Measurements from ENCODE around the gene KCNK7. TPM values are rescaled to one million over a fixed set of nuclear protein-coding genes. Genes with fewer than 3 reads are reported as not detected.
A peak's percentile ranks its signal among the peaks of the same experiment; 100 is the strongest.

Gene KCNK7
- total and polyA plus RNA-seq, 2 donors, result 0.66 to 3.8 TPM

- Histone ChIP-seq H3K4me3 (ENCODE audit: low read length in 2 of 2) (no peak overlapping the region), H3K9me3 (ENCODE audit: control insufficient read depth in 2 of 2, insufficient read depth in 1 of 2, low read length in 1 of 2) (no peaks in the 10 kb centered on the region), H3K4me1 (ENCODE audit: control insufficient read depth in 2 of 2, insufficient read depth in 2 of 2, low read length in 2 of 2) (peaks cover 11 to 12% of the 10 kb centered on the region in 2 donors), H3K27me3 (ENCODE audit: control insufficient read depth in 2 of 2, insufficient read depth in 1 of 2, low read length in 1 of 2) (no peaks in the 10 kb centered on the region), H3K27ac (ENCODE audit: low read depth in 1 of 2, low read length in 1 of 2) (no peak overlapping the region), H3K36me3 (ENCODE audit: control insufficient read depth in 2 of 2, insufficient read depth in 2 of 2, low read length in 1 of 2) (peaks cover 85 to 86% of the 10 kb centered on the region in 2 donors)
- 98% methylated on average over 19 of the region's 19 CpGs for WGBS
- DNase-seq (ENCODE audit: low read depth in 6 of 9, low spot score in 9 of 9), result no peak
Observed at GRCh38 chr11:65620666-65621065, 25.1 kb upstream of the KCNK7 start.

- DNase-seq (ENCODE audit: low read depth in 6 of 9, low spot score in 9 of 9), result no peak
- Histone ChIP-seq H3K4me3 (ENCODE audit: low read length in 2 of 2) (no peak overlapping the region), H3K36me3 (ENCODE audit: control insufficient read depth in 2 of 2, insufficient read depth in 2 of 2, low read length in 1 of 2) (peaks cover 73% of the 10 kb centered on the region in 2 donors), H3K27ac (ENCODE audit: low read depth in 1 of 2, low read length in 1 of 2) (no peak overlapping the region), H3K4me1 (ENCODE audit: control insufficient read depth in 2 of 2, insufficient read depth in 2 of 2, low read length in 2 of 2) (peaks cover 11 to 16% of the 10 kb centered on the region in 2 donors), H3K9me3 (ENCODE audit: control insufficient read depth in 2 of 2, insufficient read depth in 1 of 2, low read length in 1 of 2) (no peaks in the 10 kb centered on the region), H3K27me3 (ENCODE audit: control insufficient read depth in 2 of 2, insufficient read depth in 1 of 2, low read length in 1 of 2) (no peaks in the 10 kb centered on the region)
- WGBS, result 97% methylated on average over 29 of the region's 29 CpGs
Observed at GRCh38 chr11:65619281-65619928, 23.8 kb upstream of the KCNK7 start.

- Histone ChIP-seq H3K9me3 (ENCODE audit: control insufficient read depth in 2 of 2, insufficient read depth in 1 of 2, low read length in 1 of 2) (peaks cover 0 to 3% of the 10 kb centered on the region in 2 donors), H3K4me3 (ENCODE audit: low read length in 2 of 2) (no peak overlapping the region), H3K4me1 (ENCODE audit: control insufficient read depth in 2 of 2, insufficient read depth in 2 of 2, low read length in 2 of 2) (peaks cover 11 to 17% of the 10 kb centered on the region in 2 donors), H3K27me3 (ENCODE audit: control insufficient read depth in 2 of 2, insufficient read depth in 1 of 2, low read length in 1 of 2) (no peaks in the 10 kb centered on the region), H3K36me3 (ENCODE audit: control insufficient read depth in 2 of 2, insufficient read depth in 2 of 2, low read length in 1 of 2) (peaks cover 66 to 67% of the 10 kb centered on the region in 2 donors), H3K27ac (ENCODE audit: low read depth in 1 of 2, low read length in 1 of 2) (no peak overlapping the region)
- no peak for DNase-seq (ENCODE audit: low read depth in 6 of 9, low spot score in 9 of 9)
- WGBS, result 98% methylated on average over 14 of the region's 14 CpGs
Observed at GRCh38 chr11:65618763-65619162, 23.2 kb upstream of the KCNK7 start.

GRCh38 chr11:65617990-65618751 is 22.6 kb upstream of the KCNK7 start:
- H3K27ac ChIP-seq (ENCODE audit: low read depth in 1 of 2, low read length in 1 of 2), result no peak overlapping the region
- no peaks in the 10 kb centered on the region for H3K27me3 ChIP-seq (ENCODE audit: control insufficient read depth in 2 of 2, insufficient read depth in 1 of 2, low read length in 1 of 2)
- DNase-seq (ENCODE audit: low read depth in 6 of 9, low spot score in 9 of 9), result no peak
- H3K4me1 ChIP-seq (ENCODE audit: control insufficient read depth in 2 of 2, insufficient read depth in 2 of 2, low read length in 2 of 2), result peaks cover 14 to 22% of the 10 kb centered on the region in 2 donors
- peaks cover 0 to 3% of the 10 kb centered on the region in 2 donors for H3K9me3 ChIP-seq (ENCODE audit: control insufficient read depth in 2 of 2, insufficient read depth in 1 of 2, low read length in 1 of 2)
- peaks cover 60 to 61% of the 10 kb centered on the region in 2 donors for H3K36me3 ChIP-seq (ENCODE audit: control insufficient read depth in 2 of 2, insufficient read depth in 2 of 2, low read length in 1 of 2)
- 97% methylated on average over 33 of the region's 33 CpGs for WGBS
- H3K4me3 ChIP-seq (ENCODE audit: low read length in 2 of 2), result no peak overlapping the region

GRCh38 chr11:65617136-65617850 is 21.7 kb upstream of the KCNK7 start:
- Histone ChIP-seq H3K27ac (ENCODE audit: low read depth in 1 of 2, low read length in 1 of 2) (no peak overlapping the region), H3K4me1 (ENCODE audit: control insufficient read depth in 2 of 2, insufficient read depth in 2 of 2, low read length in 2 of 2) (peaks cover 23 to 31% of the 10 kb centered on the region in 2 donors), H3K9me3 (ENCODE audit: control insufficient read depth in 2 of 2, insufficient read depth in 1 of 2, low read length in 1 of 2) (peaks cover 0 to 3% of the 10 kb centered on the region in 2 donors), H3K27me3 (ENCODE audit: control insufficient read depth in 2 of 2, insufficient read depth in 1 of 2, low read length in 1 of 2) (no peaks in the 10 kb centered on the region), H3K36me3 (ENCODE audit: control insufficient read depth in 2 of 2, insufficient read depth in 2 of 2, low read length in 1 of 2) (peaks cover 62% of the 10 kb centered on the region in 2 donors), H3K4me3 (ENCODE audit: low read length in 2 of 2) (peak overlapping the region in 1 of 2 donors; percentile 86)
- DNase-seq (ENCODE audit: low read depth in 6 of 9, low spot score in 9 of 9), result no peak
- whole genome bisulfite sequencing, result 95% methylated on average over 17 of the region's 17 CpGs

- H3K36me3 ChIP-seq (ENCODE audit: control insufficient read depth in 2 of 2, insufficient read depth in 2 of 2, low read length in 1 of 2), result peaks cover 56 to 62% of the 10 kb centered on the region in 2 donors
- peaks cover 29 to 38% of the 10 kb centered on the region in 2 donors for H3K4me1 ChIP-seq (ENCODE audit: control insufficient read depth in 2 of 2, insufficient read depth in 2 of 2, low read length in 2 of 2)
- 82% methylated on average over 10 of the region's 10 CpGs for WGBS
- H3K4me3 ChIP-seq (ENCODE audit: low read length in 2 of 2), result peak overlapping the region; percentile 86 to 87
- no peaks in the 10 kb centered on the region for H3K27me3 ChIP-seq (ENCODE audit: control insufficient read depth in 2 of 2, insufficient read depth in 1 of 2, low read length in 1 of 2)
- H3K27ac ChIP-seq (ENCODE audit: low read depth in 1 of 2, low read length in 1 of 2), result peak overlapping the region in 1 of 2 donors; percentile 53
- DNase-seq (ENCODE audit: low read depth in 6 of 9, low spot score in 9 of 9), result no peak
- H3K9me3 ChIP-seq (ENCODE audit: control insufficient read depth in 2 of 2, insufficient read depth in 1 of 2, low read length in 1 of 2), result peaks cover 0 to 3% of the 10 kb centered on the region in 2 donors
Observed at GRCh38 chr11:65616575-65617001, 21.0 kb upstream of the KCNK7 start.

GRCh38 chr11:65615950-65616574 is 20.5 kb upstream of the KCNK7 start:
- Histone ChIP-seq H3K4me3 (ENCODE audit: low read length in 2 of 2) (peak overlapping the region; percentile 86 to 87), H3K27ac (ENCODE audit: low read depth in 1 of 2, low read length in 1 of 2) (peak overlapping the region; percentile 94 to 97), H3K9me3 (ENCODE audit: control insufficient read depth in 2 of 2, insufficient read depth in 1 of 2, low read length in 1 of 2) (peaks cover 0 to 3% of the 10 kb centered on the region in 2 donors), H3K4me1 (ENCODE audit: control insufficient read depth in 2 of 2, insufficient read depth in 2 of 2, low read length in 2 of 2) (peaks cover 32 to 43% of the 10 kb centered on the region in 2 donors), H3K27me3 (ENCODE audit: control insufficient read depth in 2 of 2, insufficient read depth in 1 of 2, low read length in 1 of 2) (no peaks in the 10 kb centered on the region), H3K36me3 (ENCODE audit: control insufficient read depth in 2 of 2, insufficient read depth in 2 of 2, low read length in 1 of 2) (peaks cover 51 to 61% of the 10 kb centered on the region in 2 donors)
- no peak for DNase-seq (ENCODE audit: low read depth in 6 of 9, low spot score in 9 of 9)
- 2% methylated on average over 50 of the region's 50 CpGs for WGBS

- peak; percentile 100 for DNase-seq (ENCODE audit: low read depth in 6 of 9, low spot score in 9 of 9)
- Histone ChIP-seq H3K27me3 (ENCODE audit: control insufficient read depth in 2 of 2, insufficient read depth in 1 of 2, low read length in 1 of 2) (no peaks in the 10 kb centered on the region), H3K4me3 (ENCODE audit: low read length in 2 of 2) (peak within 1 kb of the TSS; percentile 86 to 87), H3K9me3 (ENCODE audit: control insufficient read depth in 2 of 2, insufficient read depth in 1 of 2, low read length in 1 of 2) (peaks cover 0 to 3% of the 10 kb centered on the region in 2 donors), H3K36me3 (ENCODE audit: control insufficient read depth in 2 of 2, insufficient read depth in 2 of 2, low read length in 1 of 2) (peaks cover 45 to 61% of the 10 kb centered on the region in 2 donors), H3K27ac (ENCODE audit: low read depth in 1 of 2, low read length in 1 of 2) (peak within 1 kb of the TSS; percentile 94 to 97), H3K4me1 (ENCODE audit: control insufficient read depth in 2 of 2, insufficient read depth in 2 of 2, low read length in 2 of 2) (peaks cover 32 to 50% of the 10 kb centered on the region in 2 donors)
- under 1% methylated on average over 55 of the region's 55 CpGs for WGBS
Observed at GRCh38 chr11:65615229-65615949, 19.8 kb upstream of the KCNK7 start, which contains the start of gene PCNX3. TSS of gene PCNX3 (plus strand) at chr11:65615776. CDS start at chr11:65616312, 536 bp downstream.
